GM21423 (cell line): Measurements from ENCODE around the gene TYROBP.
"Not testable (repeated sequence)": the region's sequence is repeated elsewhere in the genome, so short reads cannot be mapped to it uniquely, and the experiment has no call there.

ENCODE experiments used
- ATAC-seq: cut with Tn5 transposase; IDR thresholded peaks from one replicate; pipeline ENCODE4 v1.9.1; 2021; ENCODE audit warnings: mild to moderate bottlenecking, moderate library complexity; ENCODE audit not compliant: unreplicated experiment

Gene TYROBP

DNA sequence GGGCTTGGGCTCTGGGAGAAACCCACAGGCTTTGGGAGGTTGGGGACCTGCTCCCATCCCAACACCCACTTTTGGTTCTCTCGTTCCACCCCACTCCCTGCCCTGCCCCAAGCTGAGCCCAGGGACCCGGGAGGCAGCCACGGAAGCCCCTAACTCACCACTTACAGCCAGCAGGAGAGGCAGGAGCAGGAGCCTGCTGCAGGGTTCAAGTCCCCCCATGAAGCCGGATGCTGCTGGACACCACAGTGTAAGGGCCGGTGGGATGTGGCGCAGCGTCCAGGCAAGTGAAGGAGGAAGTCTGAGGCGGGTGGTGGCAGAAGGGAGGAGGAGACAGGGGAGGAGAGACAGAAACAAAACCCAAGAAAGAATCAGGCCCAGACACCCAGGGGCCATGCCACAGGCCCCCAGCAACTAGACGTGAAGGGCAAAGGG is at the start of gene TYROBP:
Gene TYROBP (minus strand): TSS at position 286 of the 432 bp plus-strand sequence. CDS start 67 bp downstream, at position 219.
- no peak for ATAC-seq

DNA sequence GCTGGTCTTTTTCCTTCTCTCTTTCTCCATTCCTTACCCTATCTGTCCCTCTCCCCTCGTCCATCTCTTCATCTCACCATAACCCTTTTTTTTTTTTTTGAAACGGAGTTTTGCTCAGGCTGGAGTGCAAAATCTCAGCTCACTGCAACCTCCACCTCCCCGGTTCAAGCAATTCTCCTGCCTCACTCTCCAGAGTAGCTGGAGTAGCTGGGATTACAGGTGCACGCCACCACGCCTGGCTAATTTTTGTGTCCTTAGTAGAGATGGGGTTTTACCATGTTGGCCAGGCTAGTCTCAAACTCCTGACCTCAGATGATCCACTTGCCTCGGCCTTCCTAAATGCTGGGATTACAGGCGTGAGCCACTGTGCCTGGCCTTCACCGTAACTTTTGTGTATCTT is 49.3 kb upstream of the TYROBP start:
- not testable (repeated sequence) for ATAC-seq

DNA sequence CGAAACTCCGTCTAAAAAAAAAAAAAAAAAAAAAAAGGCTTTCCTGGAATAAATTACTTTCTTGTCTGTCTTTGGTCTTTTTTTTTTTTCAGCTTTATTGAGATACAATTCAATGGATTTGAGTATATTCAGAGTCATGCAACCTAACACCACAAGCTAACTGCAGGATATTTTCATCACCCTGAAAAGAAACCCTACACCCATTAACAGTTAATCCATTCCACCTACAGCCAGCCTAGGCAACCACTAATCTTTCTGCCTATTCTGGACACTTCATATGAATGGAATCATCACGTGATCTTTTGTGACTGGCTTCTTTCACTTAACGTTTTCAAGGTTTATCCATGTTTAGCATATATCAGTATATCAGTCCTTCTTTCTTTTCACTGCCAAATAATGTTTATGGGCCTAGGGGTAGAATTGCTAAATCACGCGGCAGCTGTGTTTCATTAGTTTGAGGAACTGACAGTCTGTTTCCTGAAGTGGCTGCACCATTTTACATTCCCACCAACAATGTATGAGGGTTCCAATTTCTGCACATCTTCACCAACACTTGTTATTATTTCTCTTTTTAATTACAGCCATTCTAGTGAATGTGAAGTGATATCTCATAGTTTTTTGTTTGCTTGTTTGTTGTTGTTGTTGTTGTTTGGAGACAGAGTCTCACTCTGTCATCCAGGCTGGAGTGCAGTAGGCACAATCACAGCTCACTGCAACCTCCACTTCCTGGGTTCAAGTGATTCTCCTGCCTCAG is 48.0 kb upstream of the TYROBP start:
- no peak for ATAC-seq

DNA sequence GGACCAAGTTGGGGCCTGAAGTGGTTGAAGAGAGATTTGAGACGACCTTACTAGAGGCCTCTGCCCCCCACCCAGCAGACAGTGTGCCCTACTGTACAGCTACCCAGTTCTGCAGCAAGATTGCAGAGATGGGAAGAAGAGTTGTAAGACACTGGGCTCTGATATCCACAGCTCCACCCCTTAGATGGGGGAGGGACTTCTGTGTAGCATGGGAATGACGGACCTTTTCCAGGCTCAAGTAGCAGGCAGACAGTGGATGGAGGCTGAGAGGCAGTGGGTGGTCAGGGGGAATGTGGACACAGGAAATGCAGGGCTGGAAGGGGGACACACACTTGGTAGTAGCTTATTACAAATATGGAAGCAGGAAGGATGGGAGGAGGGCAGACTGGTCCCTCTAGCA is 41.0 kb upstream of the TYROBP start:
- ATAC-seq, result no peak

DNA sequence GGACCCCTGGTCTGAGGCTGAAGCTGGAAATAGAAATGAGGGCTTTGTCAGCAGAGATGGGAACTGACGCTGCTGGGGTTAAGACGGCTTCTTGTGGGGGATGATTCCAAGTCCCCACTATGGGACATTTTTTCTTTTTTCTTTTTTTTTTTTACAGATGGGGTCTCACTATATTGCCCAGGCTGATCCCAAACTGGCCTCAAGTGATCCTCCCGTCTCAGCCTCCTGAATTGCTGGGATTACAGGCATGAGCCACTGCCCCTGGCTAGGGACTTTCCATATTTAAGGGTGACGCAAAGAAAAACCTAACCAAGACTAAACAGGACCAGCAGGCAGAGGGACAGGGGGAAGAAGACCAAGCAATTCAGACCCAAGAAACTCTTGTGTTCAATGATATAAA is 38.1 kb upstream of the TYROBP start:
- ATAC-seq, result no peak

DNA sequence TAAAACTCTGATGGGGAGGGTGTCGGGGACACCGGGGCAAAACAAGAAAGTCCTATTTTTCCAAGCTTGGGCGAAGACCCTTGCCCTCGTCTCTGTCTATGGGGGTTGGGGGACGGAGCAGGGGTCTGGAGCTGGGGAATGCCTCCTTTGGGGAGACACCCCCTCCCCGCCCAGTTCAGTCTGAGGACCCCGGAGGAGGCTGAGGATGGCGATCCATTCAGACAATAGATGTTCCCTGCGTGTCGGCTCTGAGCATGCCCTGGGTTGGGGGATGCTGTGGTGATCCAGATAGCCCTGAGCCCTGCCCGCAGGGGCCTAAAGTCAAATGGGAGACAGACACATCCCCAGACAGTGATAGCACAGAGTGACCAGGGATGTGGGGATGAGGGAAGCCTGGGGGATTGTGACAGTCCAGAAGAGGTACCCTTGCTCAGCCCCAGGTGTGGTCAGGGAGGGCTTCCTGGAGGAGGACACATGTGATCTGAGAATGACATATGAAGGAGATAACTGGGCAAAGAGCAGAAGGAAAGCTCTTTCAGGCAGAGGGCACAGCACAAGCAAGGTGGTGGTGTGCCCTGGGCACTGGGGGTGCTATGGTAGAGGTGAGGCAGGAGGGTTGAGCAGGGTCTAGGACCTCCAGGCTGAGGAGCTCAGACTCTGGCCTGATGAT is 37.2 kb upstream of the TYROBP start:
- ATAC-seq, result no peak

DNA sequence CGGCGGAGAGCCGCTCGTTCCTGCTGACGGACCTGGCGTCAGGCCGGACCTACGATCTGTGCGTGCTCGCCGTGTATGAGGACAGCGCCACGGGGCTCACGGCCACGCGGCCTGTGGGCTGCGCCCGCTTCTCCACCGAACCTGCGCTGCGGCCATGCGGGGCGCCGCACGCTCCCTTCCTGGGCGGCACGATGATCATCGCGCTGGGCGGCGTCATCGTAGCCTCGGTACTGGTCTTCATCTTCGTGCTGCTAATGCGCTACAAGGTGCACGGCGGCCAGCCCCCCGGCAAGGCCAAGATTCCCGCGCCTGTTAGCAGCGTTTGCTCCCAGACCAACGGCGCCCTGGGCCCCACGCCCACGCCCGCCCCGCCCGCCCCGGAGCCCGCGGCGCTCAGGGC is 36.5 kb upstream of the TYROBP start:
- no peak for ATAC-seq

DNA sequence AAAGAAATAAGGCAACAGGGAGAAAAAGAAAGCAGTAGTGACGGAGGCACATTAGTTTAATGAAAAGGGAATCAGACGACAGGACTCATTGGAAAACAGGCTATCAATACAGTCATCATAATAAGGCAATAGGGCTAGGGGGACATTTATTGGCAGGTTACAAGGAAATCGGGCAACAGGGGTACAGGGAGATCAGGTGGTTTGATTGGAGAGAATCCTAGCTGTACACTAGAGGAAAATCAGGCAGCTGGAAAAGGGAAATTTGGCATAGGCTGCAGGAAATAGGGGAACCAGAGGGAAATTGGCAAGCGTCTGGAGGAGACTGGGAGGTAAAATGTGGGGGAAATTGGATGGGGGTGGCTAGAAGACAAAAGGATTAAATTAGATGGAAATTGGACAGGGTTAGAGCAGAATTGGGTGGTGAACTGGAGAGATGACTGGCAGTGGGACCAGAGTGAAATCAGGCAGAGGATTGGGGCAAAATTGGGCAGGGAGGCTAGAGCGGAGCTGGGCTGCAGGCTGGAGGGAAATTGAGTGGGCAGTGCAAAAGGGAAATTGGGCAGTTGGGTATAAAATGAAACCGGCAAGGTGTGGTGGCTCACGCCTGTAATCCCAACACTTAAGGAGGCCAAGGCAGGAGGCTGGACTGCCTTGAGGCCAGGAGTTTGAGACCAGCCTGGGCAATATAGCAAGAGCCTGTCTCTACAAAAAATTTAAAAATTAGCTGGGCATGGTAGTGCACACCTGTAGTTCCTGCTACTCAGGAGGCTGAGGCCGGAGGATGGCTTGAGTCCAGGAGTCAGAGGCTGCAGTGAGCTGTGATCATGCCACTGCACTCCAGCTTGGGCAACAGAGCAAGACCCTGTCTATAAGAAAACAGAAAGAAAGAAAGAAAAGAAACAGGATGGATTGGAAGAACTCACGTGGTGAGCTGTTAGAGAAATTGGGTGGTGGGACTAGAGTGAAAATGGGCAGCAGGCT is 35.5 kb upstream of the TYROBP start:
- no peak for ATAC-seq

DNA sequence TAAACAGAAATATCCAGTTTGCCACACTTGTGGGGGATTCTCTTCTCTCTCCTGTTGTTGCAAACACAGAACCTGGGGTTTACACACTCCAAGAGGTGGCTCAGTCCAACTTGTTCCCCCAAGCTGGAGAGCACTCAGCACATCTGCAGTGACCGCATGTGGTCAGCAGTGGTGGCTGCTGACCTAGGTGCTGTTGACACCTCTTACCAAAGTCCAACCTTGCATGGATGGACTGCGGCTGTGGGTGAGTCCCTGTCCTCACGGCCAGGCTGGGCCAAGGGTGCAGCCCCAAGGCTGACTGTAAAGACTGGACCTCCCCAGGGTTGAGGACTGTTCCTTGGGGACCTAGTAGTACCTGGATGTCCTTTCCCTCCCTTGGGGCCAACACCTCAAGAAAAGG is 34.1 kb upstream of the TYROBP start:
- no peak for ATAC-seq

DNA sequence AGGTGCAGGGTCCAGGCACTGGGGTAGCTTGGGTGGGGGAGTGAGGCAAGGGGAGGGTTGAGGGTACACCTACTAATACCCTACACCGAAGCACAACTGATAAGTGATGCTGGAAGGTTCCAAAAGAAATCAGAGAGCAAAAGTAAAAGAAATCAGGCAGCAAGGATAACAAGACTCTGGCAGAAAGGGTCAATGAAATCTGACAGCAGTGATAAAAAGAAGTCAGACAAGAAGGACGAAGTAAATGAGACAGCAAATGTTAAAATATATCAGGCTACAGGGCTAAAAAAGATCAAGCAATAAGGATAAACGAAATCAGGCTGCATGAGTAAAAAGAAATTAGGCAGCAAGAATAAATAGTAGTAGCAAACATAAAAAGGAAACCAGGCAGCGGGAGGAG is 32.7 kb upstream of the TYROBP start:
- ATAC-seq, result no peak

DNA sequence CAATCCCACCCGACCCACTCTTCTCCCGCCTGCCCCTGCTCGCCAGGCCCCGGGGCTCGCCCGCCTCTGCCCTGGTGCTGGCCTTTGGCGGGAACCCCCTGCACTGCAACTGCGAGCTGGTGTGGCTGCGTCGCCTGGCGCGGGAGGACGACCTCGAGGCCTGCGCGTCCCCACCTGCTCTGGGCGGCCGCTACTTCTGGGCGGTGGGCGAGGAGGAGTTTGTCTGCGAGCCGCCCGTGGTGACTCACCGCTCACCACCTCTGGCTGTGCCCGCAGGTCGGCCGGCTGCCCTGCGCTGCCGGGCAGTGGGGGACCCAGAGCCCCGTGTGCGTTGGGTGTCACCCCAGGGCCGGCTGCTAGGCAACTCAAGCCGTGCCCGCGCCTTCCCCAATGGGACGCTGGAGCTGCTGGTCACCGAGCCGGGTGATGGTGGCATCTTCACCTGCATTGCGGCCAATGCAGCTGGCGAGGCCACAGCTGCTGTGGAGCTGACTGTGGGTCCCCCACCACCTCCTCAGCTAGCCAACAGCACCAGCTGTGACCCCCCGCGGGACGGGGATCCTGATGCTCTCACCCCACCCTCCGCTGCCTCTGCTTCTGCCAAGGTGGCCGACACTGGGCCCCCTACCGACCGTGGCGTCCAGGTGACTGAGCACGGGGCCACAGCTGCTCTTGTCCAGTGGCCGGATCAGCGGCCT is 32.1 kb upstream of the TYROBP start:
- ATAC-seq, result no peak

DNA sequence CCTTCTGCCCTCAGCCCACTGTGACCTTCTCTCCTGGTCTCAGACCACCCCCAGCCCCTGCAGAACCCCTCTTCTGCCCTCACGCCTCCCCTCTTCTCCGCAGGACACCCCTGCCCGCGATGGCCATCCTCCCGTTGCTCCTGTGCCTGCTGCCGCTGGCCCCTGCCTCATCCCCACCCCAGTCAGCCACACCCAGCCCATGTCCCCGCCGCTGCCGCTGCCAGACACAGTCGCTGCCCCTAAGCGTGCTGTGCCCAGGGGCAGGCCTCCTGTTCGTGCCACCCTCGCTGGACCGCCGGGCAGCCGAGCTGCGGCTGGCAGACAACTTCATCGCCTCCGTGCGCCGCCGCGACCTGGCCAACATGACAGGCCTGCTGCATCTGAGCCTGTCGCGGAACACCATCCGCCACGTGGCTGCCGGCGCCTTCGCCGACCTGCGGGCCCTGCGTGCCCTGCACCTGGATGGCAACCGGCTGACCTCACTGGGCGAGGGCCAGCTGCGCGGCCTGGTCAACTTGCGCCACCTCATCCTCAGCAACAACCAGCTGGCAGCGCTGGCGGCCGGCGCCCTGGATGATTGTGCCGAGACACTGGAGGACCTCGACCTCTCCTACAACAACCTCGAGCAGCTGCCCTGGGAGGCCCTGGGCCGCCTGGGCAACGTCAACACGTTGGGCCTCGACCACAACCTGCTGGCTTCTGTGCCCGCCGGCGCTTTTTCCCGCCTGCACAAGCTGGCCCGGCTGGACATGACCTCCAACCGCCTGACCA is 31.4 kb upstream of the TYROBP start:
- ATAC-seq, result no peak

DNA sequence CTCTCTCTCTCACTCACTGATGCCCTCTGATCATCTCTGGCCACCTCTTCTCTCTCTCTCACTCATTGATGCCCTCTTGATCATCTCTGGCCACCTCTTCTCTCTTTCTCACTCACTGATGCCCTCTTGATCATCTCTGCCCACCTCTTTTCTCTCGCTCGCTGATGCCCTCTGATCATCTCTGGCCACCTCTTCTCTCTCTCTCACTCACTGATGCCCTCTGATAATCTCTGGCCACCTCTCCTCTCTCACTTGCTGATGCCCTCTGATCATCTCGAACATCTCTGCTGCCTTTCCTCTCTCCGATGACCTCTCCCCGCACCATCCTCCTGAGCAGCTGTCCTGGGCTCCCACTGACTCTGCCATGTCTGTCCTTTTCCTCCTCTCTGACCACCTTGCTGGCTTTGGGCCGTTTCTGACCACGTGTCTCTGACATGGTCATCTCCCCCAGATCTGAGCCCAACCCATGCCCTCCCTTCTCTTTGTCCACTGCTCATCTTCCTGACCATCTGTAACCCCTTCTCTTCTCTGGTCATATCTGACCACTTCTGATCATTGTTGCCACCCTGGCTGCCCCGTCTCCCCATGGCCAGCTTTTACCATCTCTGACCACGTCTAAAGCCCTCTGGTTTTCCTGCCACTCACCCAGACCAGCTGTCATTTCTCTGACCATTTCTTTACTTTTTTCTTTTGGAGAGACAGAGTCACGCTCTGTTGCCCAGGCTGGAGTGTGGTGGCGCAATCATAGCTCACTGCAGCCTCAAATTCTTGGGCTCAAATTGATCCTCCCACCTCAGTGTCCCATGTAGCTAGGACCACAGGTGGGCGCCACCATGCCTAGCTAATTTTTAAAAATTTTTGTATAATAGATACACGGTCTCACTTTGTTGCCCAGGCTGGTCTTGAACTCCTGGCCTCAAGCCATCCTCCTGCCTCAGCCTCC is 30.5 kb upstream of the TYROBP start:
- ATAC-seq, result no peak

DNA sequence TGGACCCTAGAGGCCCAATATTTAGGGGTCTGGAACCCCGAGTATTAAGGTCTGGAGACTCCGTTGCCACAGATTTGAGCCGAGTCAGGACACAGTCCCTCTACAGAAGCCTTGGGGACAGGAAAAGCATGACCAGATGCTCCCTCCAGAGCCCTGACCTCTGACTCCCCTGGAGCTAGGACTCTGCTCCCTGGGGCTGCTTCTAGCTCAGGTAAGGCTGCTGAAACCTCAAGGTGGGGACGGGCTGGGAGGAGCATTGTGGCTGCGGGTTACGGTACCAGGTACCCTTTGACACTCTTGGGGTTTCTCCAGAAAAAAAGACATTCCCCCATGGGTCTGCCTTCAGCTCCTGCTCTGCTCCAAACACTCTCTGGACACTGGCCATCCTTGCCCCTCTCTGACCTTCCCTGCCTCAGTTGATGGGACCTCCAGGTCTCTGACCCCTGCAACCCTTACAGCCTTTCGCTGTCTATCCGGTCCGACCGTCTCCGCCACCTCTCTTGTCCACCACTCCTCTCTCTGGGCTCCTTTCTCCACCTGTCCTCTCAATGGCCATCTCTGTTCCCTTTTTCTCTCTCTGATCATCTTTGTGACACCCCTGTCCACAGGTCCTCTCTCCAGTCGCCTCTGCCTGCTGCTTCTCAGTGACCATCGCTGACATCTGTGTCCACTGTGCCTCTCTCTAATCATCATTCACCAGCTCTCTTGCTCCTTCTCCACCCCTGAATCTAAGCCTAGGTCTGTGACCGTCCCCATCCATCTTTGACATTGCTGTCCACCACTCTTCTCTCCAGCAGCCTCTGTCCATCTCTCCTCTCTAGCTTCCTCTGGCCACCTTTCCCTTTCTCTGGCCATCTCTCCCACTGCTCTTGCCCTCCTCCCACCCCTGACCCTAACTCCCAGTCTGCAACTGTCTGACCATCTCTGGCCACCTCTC is 29.5 kb upstream of the TYROBP start:
- no peak for ATAC-seq

DNA sequence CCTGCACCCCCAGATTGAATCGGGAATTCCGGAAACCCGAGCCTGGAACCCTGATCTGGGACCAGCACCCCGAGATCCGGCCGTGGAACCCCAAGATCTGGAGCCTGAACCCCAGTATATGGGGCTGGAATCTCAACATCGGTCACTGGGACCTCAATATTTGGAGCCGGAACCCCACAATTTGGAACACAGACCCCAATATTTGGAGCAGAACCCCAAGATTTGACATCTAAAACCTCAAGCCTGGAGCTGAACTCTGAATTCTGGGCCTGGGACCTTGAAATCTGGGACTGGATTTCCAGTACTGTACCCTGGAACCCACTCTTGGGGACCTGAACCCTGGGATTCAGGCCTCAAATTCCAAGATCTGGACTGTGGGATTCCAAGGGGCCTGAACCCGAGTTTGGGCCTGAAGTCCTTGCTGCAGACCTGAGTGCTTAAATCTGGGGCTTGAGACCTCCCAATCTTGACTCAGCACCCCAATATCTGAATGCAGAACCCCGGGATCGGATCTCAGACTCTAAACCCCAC is 28.7 kb upstream of the TYROBP start:
- no peak for ATAC-seq

DNA sequence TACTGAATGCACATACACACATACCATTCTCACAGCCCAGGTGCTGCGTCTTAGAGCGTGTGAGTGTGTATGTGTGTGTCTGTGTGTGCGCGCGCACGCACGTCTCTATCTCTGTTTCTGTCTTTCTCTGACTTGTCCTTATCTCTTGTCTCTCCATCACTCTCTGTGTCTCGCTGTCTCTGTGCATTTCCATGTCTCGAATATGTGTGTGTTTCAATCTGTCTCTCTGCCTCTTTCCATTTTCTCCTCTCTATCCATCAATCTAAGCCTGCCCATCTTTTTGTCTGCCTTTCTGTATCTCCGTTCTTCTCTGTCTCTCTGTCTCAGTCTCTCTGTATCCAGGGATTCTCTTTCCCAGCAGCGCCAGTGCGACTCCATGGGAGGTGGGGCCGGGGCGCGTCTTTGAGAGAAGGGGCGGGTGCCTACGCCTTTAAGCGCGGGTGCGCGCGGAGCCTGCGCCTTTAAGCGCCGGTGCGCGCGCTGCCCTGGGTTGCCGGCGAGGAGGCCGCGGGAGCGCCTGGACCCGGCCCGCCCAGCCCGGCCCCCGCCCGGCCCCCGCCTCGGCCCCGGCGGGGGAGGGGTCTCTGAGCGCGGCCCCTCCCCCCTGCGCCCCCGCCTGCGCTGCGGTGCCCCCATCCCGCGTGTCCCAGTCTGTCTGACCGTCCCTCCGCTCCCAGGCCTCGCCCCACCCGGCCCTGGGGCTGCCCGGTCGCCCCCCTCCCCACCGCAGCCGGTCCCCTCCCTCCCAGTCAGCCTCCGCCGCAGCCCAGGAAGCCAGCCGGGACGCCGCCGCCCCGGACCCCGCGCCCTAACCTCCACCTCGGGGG is 28.0 kb upstream of the TYROBP start, which contains the start of gene LRFN3:
Gene LRFN3 (plus strand): TSS at position 464 of the 827 bp plus-strand sequence. CDS start 3,052 bp downstream, outside the sequence.
- ATAC-seq, result no peak
